Measurements from ENCODE around the gene CAMK2B. TPM values are rescaled to one million over a fixed set of nuclear protein-coding genes. Genes with fewer than 3 reads are reported as not detected.

Gene CAMK2B
- total RNA-seq, 1 donor from 2014 or later = 3.2 TPM

DNA sequence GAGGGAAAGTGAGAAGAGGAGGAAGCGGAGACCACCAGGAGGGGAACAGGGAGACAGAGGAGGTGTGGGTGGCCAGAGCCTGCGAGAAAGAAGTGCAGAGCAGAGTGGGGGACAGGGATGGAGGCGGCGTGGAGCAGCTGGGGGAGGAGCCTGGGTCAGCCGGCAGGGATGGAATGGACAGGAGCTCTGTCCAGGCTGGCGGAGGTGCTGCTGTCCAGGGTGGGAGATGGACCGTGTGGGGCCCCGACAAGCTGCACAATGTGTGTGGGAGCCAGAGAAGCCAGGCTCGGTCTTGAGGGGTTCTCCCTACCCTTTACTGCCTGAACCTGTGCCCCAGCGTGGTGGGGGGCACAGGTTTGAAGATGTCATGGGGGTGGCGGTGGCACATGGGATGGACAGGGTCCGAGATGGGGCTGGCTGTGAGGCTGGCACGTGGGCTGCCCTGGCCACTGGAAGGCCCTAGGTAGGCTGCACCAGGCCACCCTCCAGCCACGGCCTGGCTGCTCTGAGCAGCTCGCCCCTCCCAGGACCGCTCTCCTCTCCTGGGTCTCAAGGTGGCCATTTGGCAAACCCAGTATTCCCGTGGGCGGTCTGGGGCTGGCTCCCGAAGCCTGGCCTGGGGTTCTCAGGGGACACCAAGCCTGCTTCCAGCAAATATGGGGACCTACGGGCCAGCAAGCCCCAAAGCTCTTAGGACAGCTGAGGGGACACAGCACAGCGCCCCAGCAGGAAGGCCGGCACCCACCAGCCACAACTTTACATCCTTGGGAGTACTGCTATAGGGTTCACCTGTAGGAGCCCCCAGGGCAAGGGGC, 92.3 kb downstream of the CAMK2B start:
- intact Hi-C loops (cut with DNase I) = no loop called here
- DNase-seq (ENCODE audit: low spot score in 2 of 2) = no peak

DNA sequence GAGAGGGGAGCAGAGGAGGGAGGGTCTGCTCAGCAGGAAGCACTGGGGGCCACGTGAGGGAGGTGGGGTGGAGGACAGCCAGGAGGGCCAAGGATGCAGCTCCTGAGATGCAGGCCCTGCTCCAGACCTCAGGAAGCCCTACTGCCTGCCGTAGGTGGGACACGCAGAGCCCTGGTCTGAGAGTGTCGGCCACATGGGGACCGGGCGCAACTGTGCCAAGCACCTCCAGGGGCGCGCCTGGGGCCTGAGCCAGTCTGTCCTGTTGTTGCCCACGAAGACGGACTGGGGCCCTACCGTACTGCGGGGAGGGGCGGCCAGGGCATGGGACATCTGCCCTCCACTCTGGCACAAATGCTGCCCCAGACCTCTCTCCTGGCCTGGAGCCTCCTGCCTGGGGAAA, 93.0 kb downstream of the CAMK2B start:
- Histone ChIP-seq H3K4me3 (no peak overlapping the region), H3K27me3 (no peaks in the 10 kb centered on the region), H3K9me3 (no peaks in the 10 kb centered on the region), H3K27ac (no peak overlapping the region), H3K4me1 (no peaks in the 10 kb centered on the region), H3K36me3 (no peaks in the 10 kb centered on the region)
- intact Hi-C loops (cut with DNase I) = no loop called here
- no peak for DNase-seq (ENCODE audit: low spot score in 2 of 2)
- TF ChIP-seq, protein P1, sequence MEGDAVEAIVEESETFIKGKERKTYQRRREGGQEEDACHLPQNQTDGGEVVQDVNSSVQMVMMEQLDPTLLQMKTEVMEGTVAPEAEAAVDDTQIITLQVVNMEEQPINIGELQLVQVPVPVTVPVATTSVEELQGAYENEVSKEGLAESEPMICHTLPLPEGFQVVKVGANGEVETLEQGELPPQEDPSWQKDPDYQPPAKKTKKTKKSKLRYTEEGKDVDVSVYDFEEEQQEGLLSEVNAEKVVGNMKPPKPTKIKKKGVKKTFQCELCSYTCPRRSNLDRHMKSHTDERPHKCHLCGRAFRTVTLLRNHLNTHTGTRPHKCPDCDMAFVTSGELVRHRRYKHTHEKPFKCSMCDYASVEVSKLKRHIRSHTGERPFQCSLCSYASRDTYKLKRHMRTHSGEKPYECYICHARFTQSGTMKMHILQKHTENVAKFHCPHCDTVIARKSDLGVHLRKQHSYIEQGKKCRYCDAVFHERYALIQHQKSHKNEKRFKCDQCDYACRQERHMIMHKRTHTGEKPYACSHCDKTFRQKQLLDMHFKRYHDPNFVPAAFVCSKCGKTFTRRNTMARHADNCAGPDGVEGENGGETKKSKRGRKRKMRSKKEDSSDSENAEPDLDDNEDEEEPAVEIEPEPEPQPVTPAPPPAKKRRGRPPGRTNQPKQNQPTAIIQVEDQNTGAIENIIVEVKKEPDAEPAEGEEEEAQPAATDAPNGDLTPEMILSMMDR (IDR thresholded peaks at IDR 0.05) = no peak

More for the DNA sequence above, 92.3 kb downstream of the CAMK2B start:
- Histone ChIP-seq H3K27ac (no peak overlapping the region), H3K9me3 (no peaks in the 10 kb centered on the region), H3K4me1 (no peaks in the 10 kb centered on the region), H3K4me3 (no peak overlapping the region), H3K27me3 (no peaks in the 10 kb centered on the region), H3K36me3 (no peaks in the 10 kb centered on the region)
- TF ChIP-seq, protein P1 (IDR thresholded peaks at IDR 0.05) = no peak

DNA sequence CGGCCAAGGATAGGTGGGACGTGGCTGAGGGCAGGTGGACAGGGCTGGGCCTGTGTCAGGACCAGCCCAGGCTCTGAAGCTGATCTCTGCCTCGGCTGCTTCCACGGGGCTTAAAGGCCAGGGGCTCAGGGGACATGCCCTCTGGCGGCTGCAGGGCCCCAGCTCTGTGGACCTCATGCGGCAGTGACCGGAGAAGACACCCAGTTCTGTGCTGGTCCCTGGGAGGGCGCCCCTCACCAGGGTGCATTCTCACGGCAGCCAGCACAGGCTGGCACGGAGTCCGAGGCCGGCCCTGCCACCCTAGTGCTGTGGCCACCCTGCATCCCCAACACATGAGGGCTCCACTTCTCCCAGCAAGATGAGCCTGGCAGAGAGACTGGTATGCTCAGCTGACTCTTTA, 94.3 kb downstream of the CAMK2B start:
- no peak overlapping the region for H3K4me3 ChIP-seq
- DNase-seq (ENCODE audit: low spot score in 2 of 2) = no peak
- H3K4me1 ChIP-seq = no peaks in the 10 kb centered on the region
- H3K9me3 ChIP-seq = no peaks in the 10 kb centered on the region
- H3K27me3 ChIP-seq = no peaks in the 10 kb centered on the region
- intact Hi-C loops (cut with DNase I) = no loop called here
- no peak overlapping the region for H3K27ac ChIP-seq
- TF ChIP-seq, protein P1 (IDR thresholded peaks at IDR 0.05) = no peak
- H3K36me3 ChIP-seq = no peaks in the 10 kb centered on the region

DNA sequence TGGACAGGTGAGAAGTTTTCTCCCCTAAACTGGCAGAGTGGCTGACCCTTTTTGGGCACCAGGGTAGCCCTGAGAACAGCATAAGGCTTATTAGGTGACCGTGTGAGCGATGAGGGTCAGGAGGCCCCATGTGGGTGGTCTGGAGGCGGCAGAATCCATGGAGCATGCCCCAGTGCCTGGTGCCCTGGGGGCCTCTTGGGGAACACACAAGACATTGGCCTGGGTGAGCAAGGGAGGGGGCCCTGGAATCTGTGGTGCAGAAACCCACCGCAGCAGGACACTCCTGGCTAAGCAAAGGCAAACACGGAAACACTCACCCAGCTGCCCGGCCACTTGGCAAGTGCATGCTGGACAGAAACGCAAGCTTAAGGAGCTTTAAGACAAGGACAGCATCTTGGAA, 95.1 kb downstream of the CAMK2B start:
- intact Hi-C loops (cut with DNase I) = no loop called here
- Histone ChIP-seq H3K4me1 (no peaks in the 10 kb centered on the region), H3K9me3 (no peaks in the 10 kb centered on the region), H3K27me3 (no peaks in the 10 kb centered on the region), H3K27ac (no peak overlapping the region), H3K4me3 (no peak overlapping the region), H3K36me3 (no peaks in the 10 kb centered on the region)
- TF ChIP-seq, protein P1 (IDR thresholded peaks at IDR 0.05) = no peak
- DNase-seq (ENCODE audit: low spot score in 2 of 2) = no peak

- intact Hi-C loops (cut with DNase I) = no loop called here
- TF ChIP-seq, protein P1 (IDR thresholded peaks at IDR 0.05) = no peak
- H3K36me3 ChIP-seq = no peaks in the 10 kb centered on the region
- no peak overlapping the region for H3K4me3 ChIP-seq
- H3K27me3 ChIP-seq = no peaks in the 10 kb centered on the region
- H3K4me1 ChIP-seq = no peaks in the 10 kb centered on the region
- no peak for DNase-seq (ENCODE audit: low spot score in 2 of 2)
- H3K27ac ChIP-seq = no peak overlapping the region
- H3K9me3 ChIP-seq = no peaks in the 10 kb centered on the region
Measured at GRCh38 chr7:44229546-44230105, 95.8 kb downstream of the CAMK2B start.
